ENCODE results near the gene ZBTB22. TPM values are rescaled to one million over a fixed set of nuclear protein-coding genes. Genes with fewer than 3 reads are reported as not detected.

The ZBTB22 gene
- polyA plus RNA-seq, 4 donors: 10.7 to 17.2 (median 13.8) TPM

- no peaks in the 10 kb centered on the region for H3K9me3 ChIP-seq (ENCODE audit: control insufficient read depth in 2 of 2, insufficient read depth in 1 of 2, low read depth in 1 of 2, low read length in 1 of 2)
- peaks cover 4 to 86% (median 11%) of the 10 kb centered on the region in 3 donors for H3K36me3 ChIP-seq (ENCODE audit: control insufficient read depth in 3 of 3, insufficient read depth in 2 of 3, low read depth in 1 of 3, low read length in 3 of 3)
Observed at GRCh38 chr6:33280539-33280938, 37.0 kb downstream of the ZBTB22 start.

GRCh38 chr6:33279971-33280511 lies 37.5 kb downstream of the ZBTB22 start:
- peak; percentile 38 to 66 for DNase-seq
- H3K4me3 ChIP-seq (ENCODE audit: low read depth in 1 of 3, low read length in 3 of 3): no peak overlapping the region
- peaks cover 4 to 86% (median 11%) of the 10 kb centered on the region in 3 donors for H3K36me3 ChIP-seq (ENCODE audit: control insufficient read depth in 3 of 3, insufficient read depth in 2 of 3, low read depth in 1 of 3, low read length in 3 of 3)
- H3K9me3 ChIP-seq (ENCODE audit: control insufficient read depth in 2 of 2, insufficient read depth in 1 of 2, low read depth in 1 of 2, low read length in 1 of 2): no peaks in the 10 kb centered on the region
- peak overlapping the region in 1 of 3 donors; percentile 13 for H3K27ac ChIP-seq (ENCODE audit: low read depth in 1 of 3, low read length in 2 of 3)
- H3K27me3 ChIP-seq (ENCODE audit: control insufficient read depth in 3 of 3, insufficient read depth in 3 of 3, low read length in 3 of 3): no peaks in the 10 kb centered on the region
- WGBS, 3 donors: 64 to 67% (median 65%) methylated on average over 4 to 5 of the region's 5 CpGs
- peaks cover 0 to 25% (median 0%) of the 10 kb centered on the region in 3 donors for H3K4me1 ChIP-seq (ENCODE audit: control insufficient read depth in 3 of 3, insufficient read depth in 2 of 3, low read depth in 1 of 3, low read length in 2 of 3)
- no peak for FAIRE-seq

More at GRCh38 chr6:33280539-33280938, 37.0 kb downstream of the ZBTB22 start:
- Histone ChIP-seq H3K4me3 (ENCODE audit: low read depth in 1 of 3, low read length in 3 of 3) (no peak overlapping the region), H3K27me3 (ENCODE audit: control insufficient read depth in 3 of 3, insufficient read depth in 3 of 3, low read length in 3 of 3) (no peaks in the 10 kb centered on the region), H3K4me1 (ENCODE audit: control insufficient read depth in 3 of 3, insufficient read depth in 2 of 3, low read depth in 1 of 3, low read length in 2 of 3) (peaks cover 0 to 20% (median 0%) of the 10 kb centered on the region in 3 donors), H3K27ac (ENCODE audit: low read depth in 1 of 3, low read length in 2 of 3) (peak overlapping the region in 1 of 3 donors; percentile 13)
- FAIRE-seq (no peak), DNase-seq (no peak)
- WGBS, 3 donors: 88 to 94% (median 88%) methylated on average over 6 of the region's 6 CpGs

- no peaks in the 10 kb centered on the region for H3K27me3 ChIP-seq (ENCODE audit: control insufficient read depth in 3 of 3, insufficient read depth in 3 of 3, low read length in 3 of 3)
- 67 to 78% (median 76%) methylated on average over 13 of the region's 13 CpGs for WGBS, 3 donors
- H3K4me3 ChIP-seq (ENCODE audit: low read depth in 1 of 3, low read length in 3 of 3): no peak overlapping the region
- no peak for DNase-seq
- H3K4me1 ChIP-seq (ENCODE audit: control insufficient read depth in 3 of 3, insufficient read depth in 2 of 3, low read depth in 1 of 3, low read length in 2 of 3): peaks cover 0 to 32% (median 0%) of the 10 kb centered on the region in 3 donors
- H3K27ac ChIP-seq (ENCODE audit: low read depth in 1 of 3, low read length in 2 of 3): no peak overlapping the region
- no peak for FAIRE-seq
- peaks cover 4 to 88% (median 11%) of the 10 kb centered on the region in 3 donors for H3K36me3 ChIP-seq (ENCODE audit: control insufficient read depth in 3 of 3, insufficient read depth in 2 of 3, low read depth in 1 of 3, low read length in 3 of 3)
- no peaks in the 10 kb centered on the region for H3K9me3 ChIP-seq (ENCODE audit: control insufficient read depth in 2 of 2, insufficient read depth in 1 of 2, low read depth in 1 of 2, low read length in 1 of 2)
Observed at GRCh38 chr6:33279257-33279695, 38.3 kb downstream of the ZBTB22 start.

GRCh38 chr6:33278810-33279209 lies 38.7 kb downstream of the ZBTB22 start:
- Histone ChIP-seq H3K4me3 (ENCODE audit: low read depth in 1 of 3, low read length in 3 of 3) (no peak overlapping the region), H3K36me3 (ENCODE audit: control insufficient read depth in 3 of 3, insufficient read depth in 2 of 3, low read depth in 1 of 3, low read length in 3 of 3) (peaks cover 4 to 88% (median 8%) of the 10 kb centered on the region in 3 donors), H3K27me3 (ENCODE audit: control insufficient read depth in 3 of 3, insufficient read depth in 3 of 3, low read length in 3 of 3) (no peaks in the 10 kb centered on the region), H3K9me3 (ENCODE audit: control insufficient read depth in 2 of 2, insufficient read depth in 1 of 2, low read depth in 1 of 2, low read length in 1 of 2) (no peaks in the 10 kb centered on the region), H3K4me1 (ENCODE audit: control insufficient read depth in 3 of 3, insufficient read depth in 2 of 3, low read depth in 1 of 3, low read length in 2 of 3) (peaks cover 0 to 37% (median 0%) of the 10 kb centered on the region in 3 donors), H3K27ac (ENCODE audit: low read depth in 1 of 3, low read length in 2 of 3) (no peak overlapping the region)
- WGBS, 3 donors: 84 to 92% (median 91%) methylated on average over 3 of the region's 3 CpGs
- no peak for DNase-seq
- FAIRE-seq: no peak

- WGBS, 3 donors: 74 to 80% (median 79%) methylated on average over 9 of the region's 9 CpGs
- Histone ChIP-seq H3K27ac (ENCODE audit: low read depth in 1 of 3, low read length in 2 of 3) (peak overlapping the region in 1 of 3 donors; percentile 91), H3K4me3 (ENCODE audit: low read depth in 1 of 3, low read length in 3 of 3) (peak overlapping the region in 1 of 3 donors; percentile 62), H3K36me3 (ENCODE audit: control insufficient read depth in 3 of 3, insufficient read depth in 2 of 3, low read depth in 1 of 3, low read length in 3 of 3) (peaks cover 4 to 86% (median 7%) of the 10 kb centered on the region in 3 donors), H3K4me1 (ENCODE audit: control insufficient read depth in 3 of 3, insufficient read depth in 2 of 3, low read depth in 1 of 3, low read length in 2 of 3) (peaks cover 0 to 40% (median 1%) of the 10 kb centered on the region in 3 donors), H3K9me3 (ENCODE audit: control insufficient read depth in 2 of 2, insufficient read depth in 1 of 2, low read depth in 1 of 2, low read length in 1 of 2) (no peaks in the 10 kb centered on the region), H3K27me3 (ENCODE audit: control insufficient read depth in 3 of 3, insufficient read depth in 3 of 3, low read length in 3 of 3) (no peaks in the 10 kb centered on the region)
- FAIRE-seq: no peak
- no peak for DNase-seq
Observed at GRCh38 chr6:33278392-33278741, 39.2 kb downstream of the ZBTB22 start.

- no peak for FAIRE-seq
- DNase-seq: peak in 1 of 2 donors; percentile 21
- H3K36me3 ChIP-seq (ENCODE audit: control insufficient read depth in 3 of 3, insufficient read depth in 2 of 3, low read depth in 1 of 3, low read length in 3 of 3): peaks cover 4 to 83% (median 7%) of the 10 kb centered on the region in 3 donors
Observed at GRCh38 chr6:33277663-33278391, 39.7 kb downstream of the ZBTB22 start.

GRCh38 chr6:33276864-33277662 lies 40.5 kb downstream of the ZBTB22 start, which contains the start of gene B3GALT4:
Gene B3GALT4 (plus strand): TSS chr6:33277123. CDS start chr6:33277420, 297 bp downstream.
- Histone ChIP-seq H3K27ac (ENCODE audit: low read depth in 1 of 3, low read length in 2 of 3) (peak within 1 kb of the TSS; percentile 69 to 91 (median 89)), H3K9me3 (ENCODE audit: control insufficient read depth in 2 of 2, insufficient read depth in 1 of 2, low read depth in 1 of 2, low read length in 1 of 2) (no peaks in the 10 kb centered on the region), H3K36me3 (ENCODE audit: control insufficient read depth in 3 of 3, insufficient read depth in 2 of 3, low read depth in 1 of 3, low read length in 3 of 3) (peaks cover 4 to 75% (median 7%) of the 10 kb centered on the region in 3 donors), H3K4me1 (ENCODE audit: control insufficient read depth in 3 of 3, insufficient read depth in 2 of 3, low read depth in 1 of 3, low read length in 2 of 3) (peaks cover 0 to 48% (median 2%) of the 10 kb centered on the region in 3 donors), H3K27me3 (ENCODE audit: control insufficient read depth in 3 of 3, insufficient read depth in 3 of 3, low read length in 3 of 3) (no peaks in the 10 kb centered on the region), H3K4me3 (ENCODE audit: low read depth in 1 of 3, low read length in 3 of 3) (peak within 1 kb of the TSS; percentile 61 to 75 (median 62))
- WGBS, 3 donors: 0 to 4% (median 1%) methylated on average over 55 to 80 of the region's 80 CpGs
- peak; percentile 89 to 90 for DNase-seq
- FAIRE-seq: no peak

More at GRCh38 chr6:33277663-33278391, 39.7 kb downstream of the ZBTB22 start:
- Histone ChIP-seq H3K4me1 (ENCODE audit: control insufficient read depth in 3 of 3, insufficient read depth in 2 of 3, low read depth in 1 of 3, low read length in 2 of 3) (peaks cover 0 to 45% (median 2%) of the 10 kb centered on the region in 3 donors), H3K4me3 (ENCODE audit: low read depth in 1 of 3, low read length in 3 of 3) (peak overlapping the region; percentile 61 to 75 (median 62)), H3K27ac (ENCODE audit: low read depth in 1 of 3, low read length in 2 of 3) (peak overlapping the region; percentile 69 to 91 (median 89)), H3K27me3 (ENCODE audit: control insufficient read depth in 3 of 3, insufficient read depth in 3 of 3, low read length in 3 of 3) (no peaks in the 10 kb centered on the region), H3K9me3 (ENCODE audit: control insufficient read depth in 2 of 2, insufficient read depth in 1 of 2, low read depth in 1 of 2, low read length in 1 of 2) (no peaks in the 10 kb centered on the region)
- WGBS, 3 donors: 41 to 55% (median 47%) methylated on average over 38 to 39 of the region's 39 CpGs

- peaks cover 0 to 48% (median 2%) of the 10 kb centered on the region in 3 donors for H3K4me1 ChIP-seq (ENCODE audit: control insufficient read depth in 3 of 3, insufficient read depth in 2 of 3, low read depth in 1 of 3, low read length in 2 of 3)
- no peak for DNase-seq
- no peaks in the 10 kb centered on the region for H3K9me3 ChIP-seq (ENCODE audit: control insufficient read depth in 2 of 2, insufficient read depth in 1 of 2, low read depth in 1 of 2, low read length in 1 of 2)
- peak overlapping the region; percentile 69 to 91 (median 89) for H3K27ac ChIP-seq (ENCODE audit: low read depth in 1 of 3, low read length in 2 of 3)
- peaks cover 4 to 70% (median 7%) of the 10 kb centered on the region in 3 donors for H3K36me3 ChIP-seq (ENCODE audit: control insufficient read depth in 3 of 3, insufficient read depth in 2 of 3, low read depth in 1 of 3, low read length in 3 of 3)
- no peaks in the 10 kb centered on the region for H3K27me3 ChIP-seq (ENCODE audit: control insufficient read depth in 3 of 3, insufficient read depth in 3 of 3, low read length in 3 of 3)
- FAIRE-seq: no peak
- peak overlapping the region; percentile 61 to 75 (median 62) for H3K4me3 ChIP-seq (ENCODE audit: low read depth in 1 of 3, low read length in 3 of 3)
Observed at GRCh38 chr6:33276581-33276863, 41.0 kb downstream of the ZBTB22 start.
